ENCODE results near the gene SIM1.

DNA sequence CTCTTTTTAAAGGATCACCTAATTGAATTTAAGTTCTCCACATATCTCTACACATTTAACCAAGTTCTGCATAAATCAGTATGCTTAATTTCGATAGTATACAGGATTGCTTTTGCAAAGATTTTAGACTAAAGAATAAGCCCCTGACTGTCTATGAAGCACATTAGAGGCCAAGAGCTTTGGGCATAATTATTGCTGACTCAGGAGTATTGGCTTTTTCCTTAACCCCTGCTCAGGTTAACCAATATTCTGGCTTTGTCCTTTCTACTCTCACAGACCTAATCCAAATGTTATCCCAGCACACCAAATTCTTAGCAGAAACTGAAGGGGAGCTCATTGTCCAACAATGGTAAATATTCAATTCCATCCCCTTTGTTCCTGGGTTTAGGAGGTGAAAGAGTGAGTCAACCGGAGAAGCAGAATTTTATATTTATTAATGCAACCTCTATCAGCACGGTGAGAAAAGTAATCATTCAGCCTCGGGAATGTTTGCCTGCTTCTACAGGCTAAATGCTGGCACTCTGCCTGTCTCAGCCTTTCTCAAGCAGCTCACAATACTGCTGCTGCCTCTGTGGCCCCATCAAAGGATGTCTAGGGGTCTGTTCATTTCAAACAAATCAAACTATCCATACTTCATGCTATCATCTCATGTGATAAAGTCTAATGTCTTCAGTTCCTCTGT, 125.0 kb downstream of the SIM1 start:
- TF ChIP-seq, protein P1, sequence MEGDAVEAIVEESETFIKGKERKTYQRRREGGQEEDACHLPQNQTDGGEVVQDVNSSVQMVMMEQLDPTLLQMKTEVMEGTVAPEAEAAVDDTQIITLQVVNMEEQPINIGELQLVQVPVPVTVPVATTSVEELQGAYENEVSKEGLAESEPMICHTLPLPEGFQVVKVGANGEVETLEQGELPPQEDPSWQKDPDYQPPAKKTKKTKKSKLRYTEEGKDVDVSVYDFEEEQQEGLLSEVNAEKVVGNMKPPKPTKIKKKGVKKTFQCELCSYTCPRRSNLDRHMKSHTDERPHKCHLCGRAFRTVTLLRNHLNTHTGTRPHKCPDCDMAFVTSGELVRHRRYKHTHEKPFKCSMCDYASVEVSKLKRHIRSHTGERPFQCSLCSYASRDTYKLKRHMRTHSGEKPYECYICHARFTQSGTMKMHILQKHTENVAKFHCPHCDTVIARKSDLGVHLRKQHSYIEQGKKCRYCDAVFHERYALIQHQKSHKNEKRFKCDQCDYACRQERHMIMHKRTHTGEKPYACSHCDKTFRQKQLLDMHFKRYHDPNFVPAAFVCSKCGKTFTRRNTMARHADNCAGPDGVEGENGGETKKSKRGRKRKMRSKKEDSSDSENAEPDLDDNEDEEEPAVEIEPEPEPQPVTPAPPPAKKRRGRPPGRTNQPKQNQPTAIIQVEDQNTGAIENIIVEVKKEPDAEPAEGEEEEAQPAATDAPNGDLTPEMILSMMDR (IDR thresholded peaks at IDR 0.05; ENCODE audit: low read length): no peak
- TF ChIP-seq EZH2 (IDR thresholded peaks at IDR 0.05; ENCODE audit: borderline replicate concordance, low read length): no peak

Measured in OCI-LY1 (cell line).